K562 (cell line): ENCODE measurements around the gene FSHR. TPM values are rescaled to one million over a fixed set of nuclear protein-coding genes. Genes with fewer than 3 reads are reported as not detected.

Source experiments
- ATAC-seq: fragments of 200-7000 bp; cut with Tn5 transposase; 3 replicates; pipeline ENCODE4 v1.9.1; 2020; ENCODE audit warnings: moderate library complexity
- BruUV-seq: library from RNA; stranded (reverse); fragments of 400-500 nt; replicated peaks from 2 replicates; lab custom pipeline; 2021; lab: Mats Ljungman, UMichigan
- CTCF ChIA-PET: fragments of 300-600 bp; formaldehyde crosslinking; extraction: SDS; loops from one replicate; lab custom pipeline; 2021; ENCODE audit warnings: low intra/inter-chr PET ratio; lab: Yijun Ruan, JAX
- POLR2A ChIA-PET: fragments of 300-600, 350-650 bp; sonication (Branson Sonifier 250); formaldehyde crosslinking; extraction: SDS; loops from one replicate; lab custom pipeline; 2021; ENCODE audit warnings: antibody characterized with exemption, inconsistent platforms; lab: Yijun Ruan, JAX
- DNase-seq, 4 experiments: peaks; one replicate each; pipeline versions ENCODE4 v3.0.0 to v3.0.0-alpha.2; 2011 to 2018; ENCODE audit warnings: low spot score in 3 of 4, mixed read lengths in 3 of 4; ENCODE audit errors: extremely low read depth in 1 of 4
- FAIRE-seq: peaks from 2 replicates; lab custom pipeline; 2011; peaks lifted over from hg19 to GRCh38; lab: Jason Lieb, UNC
- H2AFZ ChIP-seq: 2 replicates; pipeline ENCODE4 v1.6.0; 2011; ENCODE audit warnings: low read depth, low read length, control low read depth, inconsistent platforms
- H3K27ac ChIP-seq: fragments of 200-600 bp; 3 replicates; pipeline ENCODE4 v1.8.0; 2011; ENCODE audit warnings: low read depth, mild to moderate bottlenecking, control low read depth, inconsistent platforms, low read length, moderate library complexity, mixed read lengths; ENCODE audit errors: extremely low read depth
- H3K27me3 ChIP-seq, 2 experiments: fragments of 300-600 bp in 1 of 2; 2 replicates in 1 of 2; 3 replicates in 1 of 2; pipeline versions ENCODE4 v1.6.0 to v1.8.0; 2011; ENCODE audit warnings: inconsistent platforms in 2 of 2, low read length in 2 of 2, mild to moderate bottlenecking in 1 of 2, mixed read lengths in 1 of 2, moderate library complexity in 1 of 2; ENCODE audit not compliant: control insufficient read depth in 2 of 2, insufficient read depth in 2 of 2
- H3K36me3 ChIP-seq: fragments of 300-600 bp; 3 replicates; pipeline ENCODE4 v1.8.0; 2011; ENCODE audit warnings: mild to moderate bottlenecking, low read length, inconsistent platforms; ENCODE audit not compliant: control insufficient read depth, insufficient read depth
- H3K4me1 ChIP-seq, 2 experiments: fragments of 200-600 bp in 1 of 2; replicated peaks in 1 of 2; 2 replicates in 1 of 2; 3 replicates in 1 of 2; pipeline versions ENCODE4 v1.5.1 to v1.8.0; 2011; ENCODE audit warnings: inconsistent platforms in 2 of 2, low read length in 2 of 2, mild to moderate bottlenecking in 1 of 2, mixed read lengths in 1 of 2, moderate library complexity in 1 of 2; ENCODE audit not compliant: control insufficient read depth in 2 of 2, insufficient read depth in 2 of 2
- H3K4me2 ChIP-seq: 2 replicates; pipeline ENCODE4 v1.6.1; 2011; ENCODE audit warnings: low read length, control low read depth, inconsistent platforms, mixed read lengths; ENCODE audit not compliant: insufficient read depth
- H3K4me3 ChIP-seq: fragments of 200-600 bp; sonication (generic), shearing (Covaris generic); 2 replicates; pipeline ENCODE4 v1.5.1; 2016; ENCODE audit warnings: control low read depth, inconsistent platforms
- H3K79me2 ChIP-seq: fragments of 200-600 bp; 3 replicates; pipeline ENCODE4 v1.8.0; 2011; ENCODE audit warnings: low read length, inconsistent platforms; ENCODE audit not compliant: control insufficient read depth, insufficient read depth
- H3K9ac ChIP-seq, 2 experiments: 2 replicates each; pipeline versions ENCODE4 v1.6.0 to v1.6.1; 2011; ENCODE audit warnings: low read depth in 2 of 2, low read length in 2 of 2, control low read depth in 1 of 2, inconsistent platforms in 1 of 2, mild to moderate bottlenecking in 1 of 2, mixed read lengths in 1 of 2; ENCODE audit not compliant: insufficient read depth in 1 of 2
- H3K9me1 ChIP-seq: one replicate; pipeline ENCODE4 v1.6.0; 2011; ENCODE audit warnings: inconsistent platforms, mild to moderate bottlenecking, low read length, moderate library complexity; ENCODE audit not compliant: control insufficient read depth, insufficient read depth
- H3K9me3 ChIP-seq: replicated peaks from 2 replicates; pipeline ENCODE4 v1.5.1; 2011; ENCODE audit warnings: low read depth, low read length, inconsistent platforms; ENCODE audit not compliant: control insufficient read depth, insufficient read depth
- H4K20me1 ChIP-seq: replicated peaks from 2 replicates; pipeline ENCODE4 v1.6.1; 2011; ENCODE audit warnings: low read length, inconsistent platforms, mixed read lengths; ENCODE audit not compliant: control insufficient read depth, insufficient read depth
- BMI1 ChIP-seq: fragments of 150-350 bp; IDR thresholded peaks from 2 replicates; pipeline ENCODE4 v1.6.1; 2014; ENCODE audit warnings: low read length
- CBX5 ChIP-seq: IDR thresholded peaks from 2 replicates; pipeline ENCODE4 v1.6.1; 2014; ENCODE audit warnings: low read depth, borderline replicate concordance
- CC2D1A ChIP-seq: fragments of 450-650 bp; IDR thresholded peaks from 2 replicates; pipeline ENCODE4 v1.6.1; 2017; ENCODE audit warnings: mild to moderate bottlenecking
- CEBPB ChIP-seq: fragments of 450-650 bp; IDR thresholded peaks from 2 replicates; pipeline ENCODE4 v1.6.1; 2016; ENCODE audit warnings: missing genetic modification characterization, missing compliant biosample characterization
- CSDE1 ChIP-seq, 2 experiments: fragments of 450-650 bp; IDR thresholded peaks; 2 replicates each; pipeline ENCODE4 v1.6.1; 2016; ENCODE audit warnings: mild to moderate bottlenecking in 1 of 2
- DPF2 ChIP-seq: fragments of 450-650 bp; IDR thresholded peaks from 2 replicates; pipeline ENCODE4 v1.6.1; 2016
- EP300 ChIP-seq: IDR thresholded peaks from 2 replicates; pipeline ENCODE4 v1.6.1; 2012; ENCODE audit warnings: low read length, improper control_type of control experiment
- ERF ChIP-seq: fragments of 450-650 bp; formaldehyde crosslinking; IDR thresholded peaks from 2 replicates; pipeline ENCODE4 v1.4.0; 2020; ENCODE audit warnings: mild to moderate bottlenecking, mixed read lengths
- ESRRB ChIP-seq: fragments of 250-450 bp; sonication (Bioruptor Pico); IDR thresholded peaks from 2 replicates; pipeline ENCODE4 v1.5.0; 2020; ENCODE audit warnings: mild to moderate bottlenecking, moderate library complexity, borderline replicate concordance
- NFE2 ChIP-seq: IDR thresholded peaks from 2 replicates; pipeline ENCODE4 v1.6.1; 2014; ENCODE audit warnings: antibody characterized with exemption, low read depth
- NR1H2 ChIP-seq: sonication (generic); formaldehyde crosslinking; IDR thresholded peaks from 2 replicates; pipeline ENCODE4 v1.4.0; 2020; ENCODE audit warnings: mild to moderate bottlenecking, missing genetic modification reagents
- NR4A1 ChIP-seq, 2 experiments: fragments of 250-450 bp in 1 of 2; fragments of 450-650 bp in 1 of 2; sonication (Bioruptor Pico) in 1 of 2; IDR thresholded peaks; 2 replicates each; pipeline versions ENCODE4 v1.4.0 to v1.6.1; 2016 to 2020; ENCODE audit warnings: mild to moderate bottlenecking in 2 of 2, missing compliant biosample characterization in 1 of 2, missing genetic modification characterization in 1 of 2, moderate library complexity in 1 of 2
- RAD21 ChIP-seq, 2 experiments: fragments of 250-450 bp in 1 of 2; fragments of 450-650 bp in 1 of 2; sonication (Bioruptor Pico) in 1 of 2; formaldehyde crosslinking in 1 of 2; IDR thresholded peaks in 1 of 2; conservative IDR thresholded peaks in 1 of 2; 2 replicates each; pipeline versions ENCODE4 v1.4.0 to v1.8.0; 2020 to 2022; ENCODE audit warnings: mild to moderate bottlenecking in 2 of 2, moderate library complexity in 1 of 2
- SMARCB1 ChIP-seq: IDR thresholded peaks from 2 replicates; pipeline ENCODE4 v1.6.1; 2011; ENCODE audit warnings: improper control_type of control experiment, low read depth; ENCODE audit not compliant: insufficient read length
- WGBS: fragments of 100-300 bp; shearing (Covaris generic); methylation state at CpG from one replicate; pipeline ENCODE4 v1.1.6; 2016; ENCODE audit warnings: low coverage, mixed read lengths; ENCODE audit not compliant: insufficient coverage; ENCODE audit errors: missing lambda C conversion rate; 5-methylcytosine and 5-hydroxymethylcytosine counted together
- in situ Hi-C: fragments of 300-500 bp; cut with MboI; formaldehyde crosslinking; loops from 4 replicates; pipeline ENCODE4 v1.15.0; 2018; ENCODE audit warnings: inconsistent platforms, mixed read lengths
- intact Hi-C: fragments of 100-400 bp; cut with micrococcal nuclease; formaldehyde crosslinking; loops from 2 replicates; pipeline ENCODE4 v1.14.2; 2022
- polyA plus RNA-seq, 8 experiments: library from polyadenylated mRNA; depleted of rRNA in 4 of 8; stranded (reverse) in 5 of 8; unstranded in 3 of 8; fragments of >200 nt; fragmentation: Nextera tagmentation in 2 of 8; fragmentation: Illumina TruSeq in 1 of 8; extraction: Ambion mirVana in 2 of 8; extraction: Trizol in 1 of 8; gene quantifications; 2 replicates each; pipeline versions ENCODE4 v1.2.1 to v1.2.3, GENCODE V29; 2011 to 2014; ENCODE audit warnings: inconsistent platforms in 1 of 8, missing spikeins in 1 of 8
- total RNA-seq, 7 experiments: library from RNA; depleted of rRNA in 6 of 7; stranded (reverse); fragments of >200 nt in 6 of 7; fragmentation: Illumina TruSeq in 2 of 7; extraction: Trizol in 2 of 7; gene quantifications; 2 replicates each; pipeline versions ENCODE4 v1.2.1 to v1.2.3, GENCODE V29; 2011 to 2021; ENCODE audit warnings: low replicate concordance in 1 of 7
- TF ChIP-seq, protein P1 (sequence below), 2 experiments: fragments of 450-650 bp; conservative IDR thresholded peaks; 2 replicates each; pipeline ENCODE4 v1.6.1; 2017; ENCODE audit warnings: mild to moderate bottlenecking in 2 of 2, moderate library complexity in 2 of 2
- TF ChIP-seq, protein P2 (sequence below): fragments of 450-650 bp; IDR thresholded peaks from 2 replicates; pipeline ENCODE4 v1.6.1; 2016; ENCODE audit warnings: borderline replicate concordance
- TF ChIP-seq, protein P3 (sequence below): fragments of 450-650 bp; IDR thresholded peaks from 2 replicates; pipeline ENCODE4 v1.6.1; 2014; ENCODE audit warnings: low read depth, mild to moderate bottlenecking, moderate library complexity, borderline replicate concordance
- TF ChIP-seq, protein P4 (sequence below): fragments of 450-650 bp; conservative IDR thresholded peaks from 2 replicates; pipeline ENCODE4 v1.6.1; 2016; ENCODE audit warnings: missing genetic modification characterization, low read depth, mild to moderate bottlenecking, control low read depth, missing compliant biosample characterization

The FSHR gene
- total and polyA plus RNA-seq, 9 of the 15 experiments (the other 6 are each of a cell fraction or from before 2014, with no cell fraction given): not detected

DNA sequence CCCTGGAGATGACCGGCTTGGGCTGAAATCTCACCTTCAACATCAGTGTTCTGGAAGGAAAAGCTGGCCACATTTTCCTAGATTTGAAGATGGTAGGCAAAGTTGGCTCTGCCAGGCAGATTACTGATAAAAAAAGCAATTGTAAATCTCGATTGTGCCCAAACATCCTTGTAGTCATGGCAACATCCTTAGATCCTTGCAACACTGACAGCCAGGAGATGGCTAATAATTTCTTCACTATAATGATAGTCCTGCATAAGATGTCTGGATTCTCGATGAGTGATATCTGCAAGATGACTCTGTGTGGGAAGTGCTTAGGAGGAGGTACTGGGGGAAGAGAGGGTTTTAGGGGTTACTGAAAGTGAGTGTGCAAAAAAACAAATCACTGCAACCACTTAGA lies 149.1 kb downstream of the FSHR start:
- WGBS: 2% methylated on average over 3 of the region's 3 CpGs
- no peaks in the 10 kb centered on the region for H3K9me1 ChIP-seq
- TF ChIP-seq, protein P1, sequence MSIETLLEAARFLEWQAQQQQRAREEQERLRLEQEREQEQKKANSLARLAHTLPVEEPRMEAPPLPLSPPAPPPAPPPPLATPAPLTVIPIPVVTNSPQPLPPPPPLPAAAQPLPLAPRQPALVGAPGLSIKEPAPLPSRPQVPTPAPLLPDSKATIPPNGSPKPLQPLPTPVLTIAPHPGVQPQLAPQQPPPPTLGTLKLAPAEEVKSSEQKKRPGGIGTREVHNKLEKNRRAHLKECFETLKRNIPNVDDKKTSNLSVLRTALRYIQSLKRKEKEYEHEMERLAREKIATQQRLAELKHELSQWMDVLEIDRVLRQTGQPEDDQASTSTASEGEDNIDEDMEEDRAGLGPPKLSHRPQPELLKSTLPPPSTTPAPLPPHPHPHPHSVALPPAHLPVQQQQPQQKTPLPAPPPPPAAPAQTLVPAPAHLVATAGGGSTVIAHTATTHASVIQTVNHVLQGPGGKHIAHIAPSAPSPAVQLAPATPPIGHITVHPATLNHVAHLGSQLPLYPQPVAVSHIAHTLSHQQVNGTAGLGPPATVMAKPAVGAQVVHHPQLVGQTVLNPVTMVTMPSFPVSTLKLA (conservative IDR thresholded peaks at IDR 0.05): no peak
- TF ChIP-seq NR1H2 (CRISPR knock-in tag) (no peak), NFE2 (no peak), SMARCB1 (no peak), CSDE1 (IDR thresholded peaks at IDR 0.05) (no peak), EP300 (no peak), RAD21 (CRISPR knock-in tag; conservative IDR thresholded peaks at IDR 0.05 in 1 of 2, IDR thresholded peaks at IDR 0.05 in 1 of 2) (no peak), ERF (CRISPR knock-in tag) (no peak), DPF2 (no peak), CBX5 (no peak), ESRRB (CRISPR knock-in tag) (no peak), NR4A1 (CRISPR knock-in tag; IDR thresholded peaks at IDR 0.05) (no peak), NR4A1 (tag; IDR thresholded peaks at IDR 0.05) (no peak), CEBPB (no peak), CC2D1A (no peak), BMI1 (no peak)
- TF ChIP-seq, protein P2, sequence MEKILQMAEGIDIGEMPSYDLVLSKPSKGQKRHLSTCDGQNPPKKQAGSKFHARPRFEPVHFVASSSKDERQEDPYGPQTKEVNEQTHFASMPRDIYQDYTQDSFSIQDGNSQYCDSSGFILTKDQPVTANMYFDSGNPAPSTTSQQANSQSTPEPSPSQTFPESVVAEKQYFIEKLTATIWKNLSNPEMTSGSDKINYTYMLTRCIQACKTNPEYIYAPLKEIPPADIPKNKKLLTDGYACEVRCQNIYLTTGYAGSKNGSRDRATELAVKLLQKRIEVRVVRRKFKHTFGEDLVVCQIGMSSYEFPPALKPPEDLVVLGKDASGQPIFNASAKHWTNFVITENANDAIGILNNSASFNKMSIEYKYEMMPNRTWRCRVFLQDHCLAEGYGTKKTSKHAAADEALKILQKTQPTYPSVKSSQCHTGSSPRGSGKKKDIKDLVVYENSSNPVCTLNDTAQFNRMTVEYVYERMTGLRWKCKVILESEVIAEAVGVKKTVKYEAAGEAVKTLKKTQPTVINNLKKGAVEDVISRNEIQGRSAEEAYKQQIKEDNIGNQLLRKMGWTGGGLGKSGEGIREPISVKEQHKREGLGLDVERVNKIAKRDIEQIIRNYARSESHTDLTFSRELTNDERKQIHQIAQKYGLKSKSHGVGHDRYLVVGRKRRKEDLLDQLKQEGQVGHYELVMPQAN: no peak
- TF ChIP-seq, protein P3, sequence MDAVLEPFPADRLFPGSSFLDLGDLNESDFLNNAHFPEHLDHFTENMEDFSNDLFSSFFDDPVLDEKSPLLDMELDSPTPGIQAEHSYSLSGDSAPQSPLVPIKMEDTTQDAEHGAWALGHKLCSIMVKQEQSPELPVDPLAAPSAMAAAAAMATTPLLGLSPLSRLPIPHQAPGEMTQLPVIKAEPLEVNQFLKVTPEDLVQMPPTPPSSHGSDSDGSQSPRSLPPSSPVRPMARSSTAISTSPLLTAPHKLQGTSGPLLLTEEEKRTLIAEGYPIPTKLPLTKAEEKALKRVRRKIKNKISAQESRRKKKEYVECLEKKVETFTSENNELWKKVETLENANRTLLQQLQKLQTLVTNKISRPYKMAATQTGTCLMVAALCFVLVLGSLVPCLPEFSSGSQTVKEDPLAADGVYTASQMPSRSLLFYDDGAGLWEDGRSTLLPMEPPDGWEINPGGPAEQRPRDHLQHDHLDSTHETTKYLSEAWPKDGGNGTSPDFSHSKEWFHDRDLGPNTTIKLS: no peak
- TF ChIP-seq, protein P4, sequence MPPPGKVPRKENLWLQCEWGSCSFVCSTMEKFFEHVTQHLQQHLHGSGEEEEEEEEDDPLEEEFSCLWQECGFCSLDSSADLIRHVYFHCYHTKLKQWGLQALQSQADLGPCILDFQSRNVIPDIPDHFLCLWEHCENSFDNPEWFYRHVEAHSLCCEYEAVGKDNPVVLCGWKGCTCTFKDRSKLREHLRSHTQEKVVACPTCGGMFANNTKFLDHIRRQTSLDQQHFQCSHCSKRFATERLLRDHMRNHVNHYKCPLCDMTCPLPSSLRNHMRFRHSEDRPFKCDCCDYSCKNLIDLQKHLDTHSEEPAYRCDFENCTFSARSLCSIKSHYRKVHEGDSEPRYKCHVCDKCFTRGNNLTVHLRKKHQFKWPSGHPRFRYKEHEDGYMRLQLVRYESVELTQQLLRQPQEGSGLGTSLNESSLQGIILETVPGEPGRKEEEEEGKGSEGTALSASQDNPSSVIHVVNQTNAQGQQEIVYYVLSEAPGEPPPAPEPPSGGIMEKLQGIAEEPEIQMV: no peak
- TF ChIP-seq, all 486 proteins: peak for 0
- Histone ChIP-seq H3K36me3 (no peaks in the 10 kb centered on the region), H3K27me3 (no peaks in the 10 kb centered on the region), H3K9ac (no peak overlapping the region), H3K9me3 (no peaks in the 10 kb centered on the region), H3K79me2 (no peaks in the 10 kb centered on the region), H3K4me1 (no peaks in the 10 kb centered on the region), H2AFZ (no peak overlapping the region), H3K4me3 (no peak overlapping the region), H3K4me2 (no peak overlapping the region), H3K27ac (no peak overlapping the region), H4K20me1 (no peaks in the 10 kb centered on the region)
- in situ Hi-C loops: no loop called here
- ChIA-PET POLR2A (no interaction called here), CTCF (no interaction called here)
- no peak for DNase-seq
- no TSS peak for BruUV-seq
- ATAC-seq: no peak
- no peak for FAIRE-seq
- intact Hi-C loops: no loop called here
